K562 (cell line): ENCODE results near the gene CAPN12. TPM values are rescaled to one million over a fixed set of nuclear protein-coding genes. Genes with fewer than 3 reads are reported as not detected.

Experiments used
- ATAC-seq: fragments of 200-7000 bp; cut with Tn5 transposase; 3 replicates; pipeline ENCODE4 v1.9.1; 2020; ENCODE audit warnings: moderate library complexity
- BruUV-seq: library from RNA; stranded (reverse); fragments of 400-500 nt; replicated peaks from 2 replicates; lab custom pipeline; 2021; lab: Mats Ljungman, UMichigan
- CTCF ChIA-PET: fragments of 300-600 bp; formaldehyde crosslinking; extraction: SDS; loops from one replicate; lab custom pipeline; 2021; ENCODE audit warnings: low intra/inter-chr PET ratio; lab: Yijun Ruan, JAX
- POLR2A ChIA-PET: fragments of 300-600, 350-650 bp; sonication (Branson Sonifier 250); formaldehyde crosslinking; extraction: SDS; loops from one replicate; lab custom pipeline; 2021; ENCODE audit warnings: antibody characterized with exemption, inconsistent platforms; lab: Yijun Ruan, JAX
- DNase-seq, 4 experiments: peaks; one replicate each; pipeline versions ENCODE4 v3.0.0 to v3.0.0-alpha.2; 2011 to 2018; ENCODE audit warnings: low spot score in 3 of 4, mixed read lengths in 3 of 4; ENCODE audit errors: extremely low read depth in 1 of 4
- FAIRE-seq: peaks from 2 replicates; lab custom pipeline; 2011; peaks lifted over from hg19 to GRCh38; lab: Jason Lieb, UNC
- H2AFZ ChIP-seq: 2 replicates; pipeline ENCODE4 v1.6.0; 2011; ENCODE audit warnings: low read depth, low read length, control low read depth, inconsistent platforms
- H3K27ac ChIP-seq: fragments of 200-600 bp; 3 replicates; pipeline ENCODE4 v1.8.0; 2011; ENCODE audit warnings: low read depth, mild to moderate bottlenecking, control low read depth, inconsistent platforms, low read length, moderate library complexity, mixed read lengths; ENCODE audit errors: extremely low read depth
- H3K27me3 ChIP-seq, 2 experiments: fragments of 300-600 bp in 1 of 2; 2 replicates in 1 of 2; 3 replicates in 1 of 2; pipeline versions ENCODE4 v1.6.0 to v1.8.0; 2011; ENCODE audit warnings: inconsistent platforms in 2 of 2, low read length in 2 of 2, mild to moderate bottlenecking in 1 of 2, mixed read lengths in 1 of 2, moderate library complexity in 1 of 2; ENCODE audit not compliant: control insufficient read depth in 2 of 2, insufficient read depth in 2 of 2
- H3K36me3 ChIP-seq: fragments of 300-600 bp; 3 replicates; pipeline ENCODE4 v1.8.0; 2011; ENCODE audit warnings: mild to moderate bottlenecking, low read length, inconsistent platforms; ENCODE audit not compliant: control insufficient read depth, insufficient read depth
- H3K4me1 ChIP-seq, 2 experiments: fragments of 200-600 bp in 1 of 2; replicated peaks in 1 of 2; 2 replicates in 1 of 2; 3 replicates in 1 of 2; pipeline versions ENCODE4 v1.5.1 to v1.8.0; 2011; ENCODE audit warnings: inconsistent platforms in 2 of 2, low read length in 2 of 2, mild to moderate bottlenecking in 1 of 2, mixed read lengths in 1 of 2, moderate library complexity in 1 of 2; ENCODE audit not compliant: control insufficient read depth in 2 of 2, insufficient read depth in 2 of 2
- H3K4me2 ChIP-seq: 2 replicates; pipeline ENCODE4 v1.6.1; 2011; ENCODE audit warnings: low read length, control low read depth, inconsistent platforms, mixed read lengths; ENCODE audit not compliant: insufficient read depth
- H3K4me3 ChIP-seq: fragments of 200-600 bp; sonication (generic), shearing (Covaris generic); 2 replicates; pipeline ENCODE4 v1.5.1; 2016; ENCODE audit warnings: control low read depth, inconsistent platforms
- H3K79me2 ChIP-seq: fragments of 200-600 bp; 3 replicates; pipeline ENCODE4 v1.8.0; 2011; ENCODE audit warnings: low read length, inconsistent platforms; ENCODE audit not compliant: control insufficient read depth, insufficient read depth
- H3K9ac ChIP-seq, 2 experiments: 2 replicates each; pipeline versions ENCODE4 v1.6.0 to v1.6.1; 2011; ENCODE audit warnings: low read depth in 2 of 2, low read length in 2 of 2, control low read depth in 1 of 2, inconsistent platforms in 1 of 2, mild to moderate bottlenecking in 1 of 2, mixed read lengths in 1 of 2; ENCODE audit not compliant: insufficient read depth in 1 of 2
- H3K9me1 ChIP-seq: one replicate; pipeline ENCODE4 v1.6.0; 2011; ENCODE audit warnings: inconsistent platforms, mild to moderate bottlenecking, low read length, moderate library complexity; ENCODE audit not compliant: control insufficient read depth, insufficient read depth
- H3K9me3 ChIP-seq: replicated peaks from 2 replicates; pipeline ENCODE4 v1.5.1; 2011; ENCODE audit warnings: low read depth, low read length, inconsistent platforms; ENCODE audit not compliant: control insufficient read depth, insufficient read depth
- H4K20me1 ChIP-seq: replicated peaks from 2 replicates; pipeline ENCODE4 v1.6.1; 2011; ENCODE audit warnings: low read length, inconsistent platforms, mixed read lengths; ENCODE audit not compliant: control insufficient read depth, insufficient read depth
- POLR2G ChIP-seq: fragments of 200-400 bp; formaldehyde crosslinking; IDR thresholded peaks from 2 replicates; pipeline ENCODE4 v1.6.1; 2017; ENCODE audit warnings: low read depth, mild to moderate bottlenecking, antibody characterized with exemption, low read length, moderate library complexity
- WGBS: fragments of 100-300 bp; shearing (Covaris generic); methylation state at CpG from one replicate; pipeline ENCODE4 v1.1.6; 2016; ENCODE audit warnings: low coverage, mixed read lengths; ENCODE audit not compliant: insufficient coverage; ENCODE audit errors: missing lambda C conversion rate; 5-methylcytosine and 5-hydroxymethylcytosine counted together
- in situ Hi-C: fragments of 300-500 bp; cut with MboI; formaldehyde crosslinking; loops from 4 replicates; pipeline ENCODE4 v1.15.0; 2018; ENCODE audit warnings: inconsistent platforms, mixed read lengths
- intact Hi-C: fragments of 100-400 bp; cut with micrococcal nuclease; formaldehyde crosslinking; loops from 2 replicates; pipeline ENCODE4 v1.14.2; 2022
- polyA plus RNA-seq, 8 experiments: library from polyadenylated mRNA; depleted of rRNA in 4 of 8; stranded (reverse) in 5 of 8; unstranded in 3 of 8; fragments of >200 nt; fragmentation: Nextera tagmentation in 2 of 8; fragmentation: Illumina TruSeq in 1 of 8; extraction: Ambion mirVana in 2 of 8; extraction: Trizol in 1 of 8; gene quantifications; 2 replicates each; pipeline versions ENCODE4 v1.2.1 to v1.2.3, GENCODE V29; 2011 to 2014; ENCODE audit warnings: inconsistent platforms in 1 of 8, missing spikeins in 1 of 8
- total RNA-seq, 7 experiments: library from RNA; depleted of rRNA in 6 of 7; stranded (reverse); fragments of >200 nt in 6 of 7; fragmentation: Illumina TruSeq in 2 of 7; extraction: Trizol in 2 of 7; gene quantifications; 2 replicates each; pipeline versions ENCODE4 v1.2.1 to v1.2.3, GENCODE V29; 2011 to 2021; ENCODE audit warnings: low replicate concordance in 1 of 7
- TF ChIP-seq, protein P1 (sequence below): fragments of 250-450 bp; sonication (Bioruptor Pico); IDR thresholded peaks from 2 replicates; pipeline ENCODE4 v1.8.0; 2022; ENCODE audit warnings: inconsistent platforms, mild to moderate bottlenecking, moderate library complexity, borderline replicate concordance

Gene CAPN12
- total and polyA plus RNA-seq, 9 of the 15 experiments (the other 6 are each of a cell fraction or from before 2014, with no cell fraction given), result 0.83 to 7.0 (median 1.6) TPM

DNA sequence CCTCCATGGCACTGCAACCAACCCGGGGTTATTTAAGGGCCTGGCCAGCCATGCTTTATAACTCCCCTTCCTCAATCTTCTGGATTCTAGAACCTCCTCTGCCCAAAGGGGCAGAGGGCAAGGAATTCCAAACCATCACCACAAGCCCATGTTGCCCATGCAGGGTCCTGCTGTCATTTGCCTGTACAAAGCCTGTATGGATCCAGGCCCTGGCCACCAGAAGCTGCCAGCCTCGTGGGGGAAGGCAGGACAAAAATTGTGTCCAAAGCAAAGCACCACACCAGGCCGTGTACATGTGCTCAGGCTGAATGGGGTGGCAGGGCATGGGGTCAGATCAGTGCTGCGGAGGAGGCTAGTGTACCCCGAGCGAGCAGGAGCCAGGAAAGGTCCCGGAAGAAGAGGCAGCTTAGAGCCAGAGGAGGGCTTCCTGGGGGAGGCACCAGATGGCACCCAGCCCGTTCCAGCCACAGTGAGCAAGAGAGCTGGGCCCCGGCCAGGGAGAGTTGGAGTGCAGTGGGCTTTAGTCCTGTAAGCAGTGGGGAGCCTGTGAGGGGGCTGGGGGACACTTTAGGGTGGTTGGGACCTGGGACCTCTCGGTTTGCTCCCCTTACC is 35.8 kb downstream of the CAPN12 start:
- Histone ChIP-seq H2AFZ (no peak overlapping the region), H3K9me1 (no peaks in the 10 kb centered on the region), H3K4me3 (no peak overlapping the region), H4K20me1 (peaks cover 5% of the 10 kb centered on the region), H3K4me1 (peaks cover 0 to 15% of the 10 kb centered on the region in 2 experiments; a peak in 1 of 5 replicates), H3K4me2 (no peak overlapping the region), H3K9me3 (no peaks in the 10 kb centered on the region), H3K27me3 (no peaks in the 10 kb centered on the region), H3K9ac (peak overlapping the region in 1 of 2 experiments; percentile 3; a peak in 1 of 4 replicates), H3K36me3 (peaks cover 100% of the 10 kb centered on the region; the same call in 2 of the 3 replicates), H3K27ac (no peak overlapping the region), H3K79me2 (no peaks in the 10 kb centered on the region)
- intact Hi-C loops (no loop called here), in situ Hi-C loops (no loop called here)
- DNase-seq (no peak), ATAC-seq (no peak), FAIRE-seq (no peak)
- no TSS peak for BruUV-seq
- POLR2A ChIA-PET, result interaction anchor here (0.7 kb wide), 1 partner anchor 638 kb away, joined by 3 read pairs; no protein-coding TSS in a partner anchor
- CTCF ChIA-PET, result no interaction called here
- 96% methylated on average over 8 of the region's 10 CpGs for WGBS
- TF ChIP-seq, protein P1, sequence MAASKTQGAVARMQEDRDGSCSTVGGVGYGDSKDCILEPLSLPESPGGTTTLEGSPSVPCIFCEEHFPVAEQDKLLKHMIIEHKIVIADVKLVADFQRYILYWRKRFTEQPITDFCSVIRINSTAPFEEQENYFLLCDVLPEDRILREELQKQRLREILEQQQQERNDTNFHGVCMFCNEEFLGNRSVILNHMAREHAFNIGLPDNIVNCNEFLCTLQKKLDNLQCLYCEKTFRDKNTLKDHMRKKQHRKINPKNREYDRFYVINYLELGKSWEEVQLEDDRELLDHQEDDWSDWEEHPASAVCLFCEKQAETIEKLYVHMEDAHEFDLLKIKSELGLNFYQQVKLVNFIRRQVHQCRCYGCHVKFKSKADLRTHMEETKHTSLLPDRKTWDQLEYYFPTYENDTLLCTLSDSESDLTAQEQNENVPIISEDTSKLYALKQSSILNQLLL (CRISPR knock-in tag), result no peak
- peak; percentile 41 for TF ChIP-seq POLR2G
